H1 (cell line): ENCODE results near the gene MBOAT2. TPM values are rescaled to one million over a fixed set of nuclear protein-coding genes. Genes with fewer than 3 reads are reported as not detected.

Experiments
- BCL11A ChIP-seq, 2 experiments: IDR thresholded peaks; one replicate each; pipeline ENCODE4 v1.6.1; 2011; ENCODE audit warnings: low read depth in 2 of 2, low read length in 2 of 2, mild to moderate bottlenecking in 2 of 2
- BRCA1 ChIP-seq: IDR thresholded peaks from 2 replicates; pipeline ENCODE4 v1.6.1; 2012; ENCODE audit warnings: low read depth, low read length, improper control_type of control experiment
- CHD7 ChIP-seq: fragments of 300-600 bp; sonication (generic); IDR thresholded peaks from 2 replicates; pipeline ENCODE4 v1.7.1; 2012; ENCODE audit warnings: low read length, moderate library complexity, mild to moderate bottlenecking, inconsistent platforms; ENCODE audit not compliant: insufficient replicate concordance
- EGR1 ChIP-seq: IDR thresholded peaks from 2 replicates; pipeline ENCODE4 v1.6.1; 2011; ENCODE audit warnings: low read depth, low read length, borderline replicate concordance
- KDM4A ChIP-seq: IDR thresholded peaks from one replicate; pipeline ENCODE4 v1.7.1; 2012; ENCODE audit warnings: low read depth, mild to moderate bottlenecking, moderate library complexity, low read length, inconsistent platforms; ENCODE audit not compliant: severe bottlenecking
- NRF1 ChIP-seq: IDR thresholded peaks from 2 replicates; pipeline ENCODE4 v1.6.1; 2011; ENCODE audit warnings: mild to moderate bottlenecking, low read depth, low read length, improper control_type of control experiment
- RFX5 ChIP-seq: IDR thresholded peaks from 2 replicates; pipeline ENCODE4 v1.6.1; 2011; ENCODE audit warnings: low read depth, low read length, improper control_type of control experiment, borderline replicate concordance
- SP1 ChIP-seq: IDR thresholded peaks from 2 replicates; pipeline ENCODE4 v1.6.1; 2011; ENCODE audit warnings: low read depth, low read length
- SUZ12 ChIP-seq: fragments of 200-600 bp; sonication (generic); IDR thresholded peaks from 2 replicates; pipeline ENCODE4 v1.6.1; 2012; ENCODE audit warnings: mild to moderate bottlenecking, inconsistent platforms, low read length, moderate library complexity, mixed read lengths
- TAF7 ChIP-seq: optimal IDR thresholded peaks from 2 replicates; pipeline ENCODE3; 2011; ENCODE audit warnings: low read depth, mild to moderate bottlenecking, inconsistent platforms, low read length, moderate library complexity, borderline replicate concordance
- USF2 ChIP-seq: IDR thresholded peaks from 2 replicates; pipeline ENCODE4 v1.6.1; 2011; ENCODE audit warnings: low read length, improper control_type of control experiment
- polyA plus RNA-seq, 7 experiments: library from polyadenylated mRNA; depleted of rRNA in 3 of 7; stranded (reverse) in 5 of 7; unstranded in 2 of 7; fragments of >200 nt in 5 of 7; fragments of 200-250 nt in 2 of 7; gene quantifications; 1 replicate in 5 of 7; 2 replicates in 1 of 7; 4 replicates in 1 of 7; pipeline versions ENCODE4 v1.2.1 to v1.2.3, GENCODE V29; 2011 to 2013; ENCODE audit warnings: missing spikeins in 2 of 7, mixed read lengths in 2 of 7
- total RNA-seq: library from RNA; stranded (reverse); fragmentation: NEBNext Ultra II Directional; extraction: Animal tissue kit (Norgen Biotek cat#: 25700); gene quantifications from 2 replicates; pipeline ENCODE4 v1.2.1, GENCODE V29; 2021

MBOAT2 gene
- total and polyA plus RNA-seq, 2 of the 8 experiments (the other 6 are each of a cell fraction or from before 2014, with no cell fraction given): 11.2 to 23.4 TPM

GRCh38 chr2:9017411-9017810 is 13.9 kb upstream of the MBOAT2 start (continued):
- TF ChIP-seq CHD7 (no peak), KDM4A (no peak), SP1 (no peak), TAF7 (no peak), SUZ12 (no peak), RFX5 (no peak), BRCA1 (no peak), USF2 (no peak), EGR1 (no peak), NRF1 (no peak), BCL11A (IDR thresholded peaks at IDR 0.05; ENCODE audit: low read depth in 2 of 2, low read length in 2 of 2) (no peak)
